HG02678 (cell line): ENCODE data around the gene FOXA2.
A peak's percentile ranks its signal among the peaks of the same experiment; 100 is the strongest.

Experiments
- ATAC-seq: cut with Tn5 transposase; IDR thresholded peaks from one replicate; pipeline ENCODE4 v1.9.1; 2021; ENCODE audit warnings: mild to moderate bottlenecking, moderate library complexity; ENCODE audit not compliant: unreplicated experiment

FOXA2 gene

DNA sequence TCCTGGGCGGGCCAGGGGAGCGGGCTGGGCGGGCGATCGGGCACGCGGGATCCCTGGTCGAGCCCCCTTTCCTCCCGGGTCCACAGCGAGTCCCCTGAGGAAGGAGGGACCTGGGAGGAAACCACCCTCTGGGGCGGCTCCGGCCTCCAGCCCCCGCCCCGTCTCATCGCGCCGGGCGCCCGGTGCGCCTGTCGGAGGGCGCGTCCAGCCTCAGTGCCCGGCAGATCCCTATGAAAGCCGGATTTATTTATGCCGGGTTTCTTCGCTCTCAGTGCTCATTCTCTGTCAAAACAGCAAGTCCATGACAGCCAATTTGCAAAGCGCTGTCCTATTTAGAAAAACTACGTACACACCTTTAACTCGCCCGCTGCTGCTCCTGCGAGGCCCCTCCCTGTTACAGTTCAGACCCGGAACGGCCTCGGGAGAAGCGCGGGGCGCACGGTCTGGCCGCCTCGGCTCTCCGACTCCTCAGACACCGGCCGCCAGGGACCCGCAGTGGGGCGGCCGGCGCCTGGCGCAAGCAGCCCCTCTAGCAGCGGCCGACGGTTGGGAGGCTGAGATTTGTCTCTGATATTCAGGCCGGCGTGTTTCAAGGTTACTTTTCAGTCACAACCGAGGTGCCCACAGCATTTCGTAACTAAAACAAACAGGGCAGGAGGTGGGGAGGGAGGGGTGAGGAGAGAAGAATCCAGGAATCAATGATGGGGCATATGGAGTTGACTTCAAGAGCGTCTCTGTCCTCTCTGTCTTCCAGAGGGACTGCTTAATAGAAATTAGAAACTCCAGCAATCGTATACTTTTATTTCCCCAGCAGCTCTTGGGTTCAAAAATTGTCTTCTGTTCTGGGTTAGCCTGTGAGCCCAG is 782 bp upstream of the FOXA2 start:
- ATAC-seq: no peak

DNA sequence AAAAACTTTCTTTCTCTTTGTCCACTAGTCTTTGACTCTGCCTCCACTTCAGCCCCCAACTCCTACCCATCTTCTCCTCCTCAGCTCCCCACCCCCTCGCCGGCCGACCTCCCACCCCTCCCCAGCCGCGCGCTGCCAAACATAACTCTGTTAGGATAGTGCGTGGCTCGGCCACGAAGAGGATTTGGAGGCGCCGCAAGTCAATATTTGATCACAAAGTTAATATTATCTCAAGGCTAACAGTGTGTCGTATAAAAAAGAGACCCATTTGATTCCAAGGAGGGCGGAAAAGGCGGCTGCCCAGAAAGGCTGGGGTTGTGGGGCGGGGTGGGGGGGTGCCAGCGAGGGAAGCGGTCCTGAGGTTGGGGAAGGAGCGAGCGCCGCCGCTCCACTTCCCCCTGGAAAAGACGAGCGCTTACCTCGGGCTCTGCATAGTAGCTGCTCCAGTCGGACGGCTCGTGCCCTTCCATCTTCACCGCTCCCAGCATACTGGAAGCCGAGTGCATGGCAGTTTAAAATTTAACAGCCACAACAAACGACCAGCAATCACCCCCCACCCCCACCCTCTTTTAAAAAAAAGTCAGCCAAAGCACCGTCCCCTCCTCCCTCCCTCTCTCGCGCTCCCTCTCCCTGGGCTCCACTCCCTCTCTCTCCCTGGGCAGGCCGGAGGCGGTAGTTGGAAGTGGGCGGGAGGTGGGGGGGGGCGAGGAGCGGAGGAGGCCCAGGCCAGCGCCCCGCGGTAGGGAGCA is 425 bp downstream of the FOXA2 start:
- ATAC-seq: no peak

DNA sequence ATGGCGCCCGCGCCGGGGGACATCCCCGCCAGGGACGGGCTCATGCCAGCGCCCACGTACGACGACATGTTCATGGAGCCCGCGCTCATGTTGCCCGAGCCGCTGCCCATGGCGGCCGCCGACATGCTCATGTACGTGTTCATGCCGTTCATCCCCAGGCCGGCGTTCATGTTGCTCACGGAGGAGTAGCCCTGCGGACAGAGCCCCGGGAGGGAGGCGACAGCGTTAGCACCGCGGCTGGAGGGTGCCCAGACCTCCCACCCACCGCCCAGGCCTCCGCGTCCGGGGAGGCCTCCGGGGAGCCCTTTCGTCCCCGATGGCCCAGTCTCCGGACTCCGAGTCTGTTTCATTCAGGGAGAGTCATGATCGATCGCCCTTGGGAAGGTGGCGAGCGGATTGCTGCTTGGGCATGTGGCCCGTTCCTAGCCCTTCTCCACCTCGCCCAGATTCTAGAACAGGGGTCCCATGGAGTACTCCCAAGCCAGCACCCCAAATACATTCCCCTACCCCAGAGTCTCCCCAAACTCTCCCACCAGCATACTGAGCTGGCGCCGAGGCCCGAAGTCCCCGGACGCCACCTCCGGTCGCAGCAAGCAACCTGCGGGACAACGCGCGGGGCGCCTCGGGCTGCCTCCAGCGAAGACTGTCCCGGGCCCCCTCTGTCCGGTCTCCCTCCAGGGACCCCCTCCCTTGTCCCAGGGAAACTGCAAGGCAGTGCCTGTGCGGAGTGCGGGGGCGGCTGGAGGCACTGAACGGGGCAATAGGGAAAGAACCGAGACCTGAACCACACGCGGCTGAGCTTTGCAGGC is 1.2 kb downstream of the FOXA2 start:
- no peak for ATAC-seq

DNA sequence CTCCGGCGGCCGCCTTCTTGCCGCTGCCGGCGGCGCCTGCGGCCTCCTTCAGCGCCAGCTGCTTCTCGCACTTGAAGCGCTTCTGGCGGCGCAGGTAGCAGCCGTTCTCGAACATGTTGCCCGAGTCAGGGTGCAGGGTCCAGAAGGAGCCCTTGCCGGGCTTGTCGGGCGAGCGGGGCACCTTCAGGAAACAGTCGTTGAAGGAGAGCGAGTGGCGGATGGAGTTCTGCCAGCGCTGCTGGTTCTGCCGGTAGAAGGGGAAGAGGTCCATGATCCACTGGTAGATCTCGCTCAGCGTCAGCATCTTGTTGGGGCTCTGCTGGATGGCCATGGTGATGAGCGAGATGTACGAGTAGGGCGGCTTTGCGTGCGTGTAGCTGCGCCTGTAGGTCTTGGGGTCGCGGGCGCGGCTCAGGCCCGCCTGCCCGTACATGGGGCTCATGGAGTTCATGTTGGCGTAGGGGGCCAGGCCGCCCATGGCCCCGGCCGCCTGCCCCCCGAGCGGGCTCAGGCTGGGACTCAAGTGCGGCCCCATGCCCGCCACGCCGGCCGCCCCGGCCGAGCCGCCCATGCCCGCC is 1.9 kb downstream of the FOXA2 start:
- no peak for ATAC-seq

DNA sequence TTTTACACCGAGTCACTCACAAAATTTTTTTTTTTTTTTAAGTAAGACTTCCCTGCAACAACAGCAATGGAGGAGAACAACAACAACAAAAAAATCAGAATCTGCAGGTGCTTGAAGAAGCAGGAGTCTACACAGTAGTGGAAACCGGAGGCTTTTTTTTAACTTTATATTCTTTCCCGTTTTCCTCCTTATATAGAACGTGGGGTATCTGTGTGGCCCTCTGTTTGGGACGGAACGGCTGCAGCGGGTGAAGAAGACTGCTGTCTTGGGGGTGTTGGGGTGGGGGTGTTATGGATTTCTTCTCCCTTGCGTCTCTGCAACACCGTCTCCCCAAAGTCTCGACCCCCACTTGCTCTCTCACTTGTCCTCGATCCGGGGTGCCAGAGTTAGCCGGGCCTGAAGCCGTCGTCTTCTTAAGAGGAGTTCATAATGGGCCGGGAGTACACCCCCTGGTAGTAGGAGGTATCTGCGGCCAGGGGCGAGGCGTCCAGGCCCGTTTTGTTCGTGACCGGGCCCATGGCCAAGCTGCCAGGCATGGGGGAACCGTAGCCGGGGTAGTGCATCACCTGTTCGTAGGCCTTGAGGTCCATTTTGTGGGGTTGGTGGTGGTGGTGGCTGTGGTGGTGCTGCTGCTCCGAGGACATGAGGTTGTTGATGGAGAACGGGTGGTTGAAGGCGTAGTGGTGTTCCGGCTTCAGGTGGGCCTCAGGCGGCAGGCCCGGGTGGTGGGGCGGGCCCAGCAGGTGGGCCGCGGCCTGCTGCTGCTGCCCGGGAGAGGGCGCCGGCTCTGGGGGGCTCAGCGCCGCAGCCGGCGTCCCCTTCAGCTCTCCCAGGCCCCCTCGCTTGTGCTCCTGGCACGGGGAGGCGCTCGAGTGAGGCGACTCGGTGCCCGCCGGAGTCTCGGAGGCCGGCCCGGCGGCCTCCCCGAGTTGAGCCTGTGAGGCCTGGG is 2.7 kb downstream of the FOXA2 start:
- no peak for ATAC-seq

DNA sequence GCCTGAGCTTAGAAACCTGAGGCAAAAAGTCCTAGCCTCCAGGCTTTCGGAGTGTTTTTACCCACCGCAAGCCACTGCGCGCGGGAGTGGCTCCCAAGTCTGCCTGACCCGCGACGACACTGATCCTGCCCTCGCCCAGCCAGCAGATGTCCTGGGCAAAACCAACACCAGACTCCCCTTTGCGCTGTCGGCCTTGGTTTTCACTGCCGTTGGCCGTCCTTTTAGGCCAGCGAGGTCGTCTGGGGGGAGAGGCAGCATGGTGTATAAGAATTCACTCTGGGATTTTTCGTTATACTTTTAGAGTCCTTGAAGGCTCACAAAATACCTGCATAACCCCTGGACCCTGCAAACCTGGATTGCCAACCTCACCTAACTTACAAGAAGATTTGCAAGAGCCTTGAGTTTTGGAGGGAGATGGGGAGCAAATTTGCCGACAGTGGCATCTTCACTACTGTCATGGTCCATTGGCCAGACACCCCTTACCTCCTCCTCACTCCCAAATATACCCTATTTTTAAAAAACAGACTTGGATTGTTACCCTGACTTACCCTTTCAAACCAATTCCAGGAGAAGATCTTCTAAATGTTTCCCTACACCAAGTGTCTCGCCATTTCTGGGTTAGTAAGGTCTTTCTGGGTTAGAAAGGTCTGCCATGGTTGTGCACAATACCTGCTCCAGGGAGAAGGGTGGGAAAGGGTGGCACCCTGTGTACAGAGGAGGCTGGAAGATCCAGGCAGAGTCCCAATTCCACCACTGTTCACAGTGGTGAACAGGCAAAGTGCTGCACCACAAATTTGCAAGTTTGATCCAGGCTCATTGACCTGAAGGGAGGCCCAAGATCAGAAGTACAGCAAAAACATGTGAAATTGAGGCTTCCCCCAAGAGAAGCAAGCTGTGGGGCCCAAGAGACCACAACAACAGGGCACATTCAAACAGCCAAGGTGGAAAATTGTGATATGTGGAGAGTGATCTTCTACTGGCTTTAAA is 4.4 kb downstream of the FOXA2 start:
- ATAC-seq: no peak

DNA sequence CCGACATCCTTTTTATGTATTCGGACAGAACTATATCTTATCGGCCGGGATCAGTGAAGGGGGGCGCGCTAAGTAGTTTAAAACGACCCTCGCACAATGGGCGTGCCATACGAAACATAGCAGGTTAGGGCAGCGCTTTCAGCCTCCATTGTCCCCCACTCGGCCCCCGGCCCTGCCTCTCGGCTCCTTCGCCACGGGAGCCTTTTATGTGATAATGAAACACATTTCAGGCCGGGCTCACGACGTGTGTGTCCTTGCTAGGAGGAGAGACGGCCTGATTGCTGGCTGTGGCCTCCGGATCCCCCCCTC is 5.3 kb downstream of the FOXA2 start:
- no peak for ATAC-seq

DNA sequence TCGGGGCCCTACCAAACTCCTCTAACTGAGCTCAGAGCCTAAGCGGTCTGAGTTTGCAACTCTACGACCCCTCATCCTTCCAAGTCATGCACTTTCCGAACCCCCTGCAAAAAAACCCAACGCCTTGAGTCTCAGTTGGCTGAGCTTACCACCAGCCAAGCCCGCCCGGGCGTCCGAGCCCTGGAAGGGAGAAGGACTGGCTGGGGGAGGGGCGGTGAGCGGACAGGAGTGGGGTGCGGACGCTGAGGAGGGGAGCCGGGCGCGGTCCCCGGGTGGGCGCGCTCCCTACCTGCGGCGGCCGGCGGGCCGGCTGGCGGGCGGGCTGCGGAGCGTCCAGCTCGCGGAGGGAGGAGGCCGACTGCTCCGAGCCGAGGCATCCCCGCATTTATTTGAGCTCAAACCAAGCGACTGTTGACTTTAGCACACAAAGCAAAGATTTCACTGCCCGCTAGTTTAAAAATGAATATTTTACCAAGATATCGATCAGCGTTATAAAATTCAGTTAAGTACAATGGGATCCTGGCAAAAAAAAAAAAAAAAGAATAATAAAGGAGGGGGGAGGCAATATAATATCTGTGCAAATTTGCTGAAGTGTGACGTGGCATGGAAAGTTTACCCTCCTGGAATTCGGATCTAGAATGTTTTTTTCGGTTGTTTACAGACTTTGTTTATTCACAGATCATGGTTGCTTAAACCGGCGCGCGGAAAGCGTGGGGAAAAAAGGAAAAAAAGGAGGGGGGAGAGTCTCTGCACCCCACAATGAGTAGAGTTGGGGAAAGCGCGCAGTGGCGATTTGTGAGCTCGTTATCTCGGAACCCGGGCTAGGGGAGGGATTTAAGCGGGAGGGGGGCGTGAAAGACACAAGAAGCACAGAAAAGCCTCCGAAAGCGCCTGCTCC is 5.9 kb downstream of the FOXA2 start:
- ATAC-seq: no peak

DNA sequence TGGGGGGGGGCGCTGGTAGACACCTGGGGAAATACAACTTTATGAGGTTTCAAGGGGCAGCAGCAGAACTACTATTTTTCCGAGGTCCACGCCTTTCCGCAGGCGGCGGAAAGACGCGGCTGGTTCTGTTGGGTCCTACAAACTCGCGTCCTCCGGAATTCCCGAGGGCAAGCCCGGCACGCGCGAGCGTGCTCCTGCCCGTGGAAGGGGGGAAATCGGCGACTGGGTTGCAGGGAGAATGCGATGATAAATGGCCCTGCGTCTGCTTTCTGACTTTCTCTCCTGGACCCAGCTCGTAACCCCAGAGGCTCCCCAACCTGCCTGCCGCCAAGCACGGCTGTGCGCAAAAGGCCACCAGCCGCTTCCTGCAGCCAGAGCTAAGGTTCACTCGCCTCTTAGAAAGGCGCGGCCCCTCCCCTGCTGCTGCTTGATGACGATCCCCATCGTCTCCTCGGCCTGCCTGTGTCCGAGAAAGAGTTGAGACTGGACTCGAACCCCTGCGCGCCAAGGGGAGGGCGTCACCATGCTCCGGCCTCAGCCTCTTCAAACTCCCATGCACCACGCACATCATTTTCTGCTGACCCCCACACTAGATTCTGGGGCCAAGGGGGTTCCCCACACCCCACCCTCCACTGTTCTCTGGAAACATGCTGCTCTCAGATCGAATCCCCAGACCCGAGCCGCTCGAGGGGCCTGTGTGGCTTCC is 6.7 kb downstream of the FOXA2 start:
- ATAC-seq: no peak

DNA sequence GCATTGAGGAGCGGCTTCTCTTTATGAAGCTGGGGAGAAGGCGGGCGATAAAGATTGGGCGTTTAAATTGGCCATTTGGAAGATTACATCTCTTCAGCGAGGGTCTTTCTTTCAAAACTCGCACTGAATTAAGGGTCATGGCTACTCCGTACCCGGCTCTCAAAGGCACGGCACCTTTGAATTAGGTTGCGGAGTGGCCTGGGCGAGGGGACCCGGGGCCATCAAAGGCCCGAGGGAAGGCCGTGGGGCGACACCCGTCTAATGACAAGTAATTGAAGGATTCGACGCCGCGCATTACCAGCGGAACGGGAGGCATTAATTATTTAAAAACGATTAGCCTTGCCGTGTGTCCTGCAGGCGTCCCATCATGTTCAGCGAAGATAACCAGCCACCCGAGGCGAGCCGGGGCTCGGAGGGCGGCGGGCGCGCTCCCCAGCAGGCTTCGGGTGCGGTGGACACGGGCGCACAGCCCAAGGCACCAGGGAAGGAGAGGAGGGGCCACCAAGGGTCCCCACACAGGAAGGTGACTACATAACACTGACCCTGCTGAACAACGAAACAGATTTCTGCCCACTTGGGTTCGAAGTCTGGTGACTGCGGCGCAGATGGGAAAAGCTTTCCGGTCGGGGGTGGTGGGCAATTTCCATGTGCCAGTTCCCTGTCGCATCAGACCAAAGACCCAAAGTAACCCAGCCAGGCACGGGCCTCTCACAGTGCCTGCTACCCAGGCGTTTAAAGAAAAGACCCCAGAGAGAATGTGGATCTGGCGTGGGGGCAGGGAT is 7.4 kb downstream of the FOXA2 start:
- no peak for ATAC-seq

DNA sequence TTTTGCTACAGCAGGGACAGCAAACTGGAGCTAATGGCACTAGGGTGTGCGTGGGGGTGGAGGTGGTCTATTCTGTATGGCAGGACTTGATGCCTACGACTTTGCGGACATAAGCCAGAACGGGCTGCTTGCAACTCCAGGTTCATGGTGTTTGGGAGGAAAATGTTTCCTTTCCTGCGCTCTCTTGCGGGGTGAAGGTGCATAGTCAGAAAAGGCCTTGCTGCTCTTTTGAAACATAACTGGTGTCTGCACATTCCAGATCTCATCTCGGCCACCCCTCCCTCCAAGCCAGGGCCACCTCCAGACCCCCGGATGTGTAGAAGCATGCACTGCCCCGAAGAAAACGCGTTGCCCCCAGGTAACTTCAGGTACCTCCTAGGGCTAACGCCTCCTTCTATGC is 8.1 kb downstream of the FOXA2 start:
- ATAC-seq: no peak

DNA sequence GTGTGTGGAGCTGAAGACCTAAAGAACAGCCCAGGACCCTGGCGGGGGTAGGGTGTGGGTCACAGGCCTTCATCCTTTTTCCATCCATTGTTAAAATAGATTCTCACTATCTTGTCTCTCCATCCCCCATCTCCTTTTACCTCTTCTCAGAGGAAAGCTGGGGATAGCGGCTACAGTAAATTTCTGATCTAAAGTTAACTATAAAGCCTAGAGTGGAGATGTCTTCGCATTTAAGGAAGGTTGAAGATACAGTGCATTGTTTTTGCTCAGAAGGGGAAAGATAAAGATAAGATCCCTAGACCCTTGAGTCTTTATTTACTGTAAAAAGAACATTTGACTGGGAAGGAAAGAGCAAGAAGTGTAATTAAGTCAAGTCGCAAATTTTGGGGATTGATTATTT is 8.6 kb downstream of the FOXA2 start:
- no peak for ATAC-seq

DNA sequence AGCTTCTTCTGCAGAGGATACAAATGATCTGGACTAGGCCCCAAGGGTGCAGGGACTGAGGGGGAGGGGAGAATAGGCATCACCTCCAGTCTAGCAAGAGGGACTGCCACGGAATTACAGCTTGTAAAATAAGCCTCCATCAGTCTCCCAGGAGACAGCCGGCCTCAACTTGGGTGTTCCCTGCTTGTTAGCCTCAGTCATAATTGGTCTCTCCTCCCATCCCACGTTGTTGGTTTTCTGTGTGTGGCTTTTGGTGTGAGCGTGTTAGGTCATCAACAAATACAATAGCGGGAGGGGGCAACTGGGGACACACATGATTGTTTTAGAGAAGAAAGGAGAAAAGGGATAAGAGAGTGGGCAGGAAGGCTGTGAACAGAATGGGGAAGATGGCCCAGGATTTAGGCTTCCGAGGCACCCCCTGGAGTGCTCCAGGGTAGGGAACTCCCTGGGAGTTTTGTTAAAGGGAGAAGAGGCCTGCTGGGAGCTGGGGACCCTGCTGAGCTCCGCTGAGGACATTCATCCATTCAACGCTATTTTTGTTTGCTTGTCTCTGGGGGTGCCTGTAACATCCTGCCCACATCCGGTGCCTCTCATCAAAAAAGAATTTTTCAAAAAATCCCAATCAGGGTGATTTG is 9.2 kb downstream of the FOXA2 start:
- ATAC-seq: peak; percentile 51

DNA sequence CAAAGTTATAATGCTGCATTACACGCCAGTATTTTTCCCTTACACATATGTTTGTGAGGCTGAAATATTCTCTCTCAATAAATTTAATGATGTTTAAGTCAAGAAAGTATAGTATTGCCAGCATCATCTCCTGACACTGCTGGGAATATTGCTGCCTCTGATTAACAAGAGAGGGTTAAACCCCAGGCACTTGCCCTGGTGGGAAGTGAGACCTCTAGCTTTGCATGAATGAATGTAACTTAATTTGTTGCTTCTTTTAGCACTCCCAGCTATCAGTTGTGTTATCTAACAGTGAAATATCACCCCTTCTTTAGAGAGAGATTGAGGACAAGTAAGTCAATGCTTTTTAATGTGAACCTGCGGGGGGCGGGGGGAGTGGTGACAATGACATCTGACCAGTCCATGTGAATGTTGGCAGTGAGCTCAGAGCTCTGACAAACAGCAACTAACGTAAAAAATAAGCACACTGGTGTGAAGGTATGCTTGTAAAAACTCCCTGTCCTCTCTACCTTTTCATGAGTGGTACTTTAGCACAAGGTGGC is 9.8 kb downstream of the FOXA2 start:
- no peak for ATAC-seq

DNA sequence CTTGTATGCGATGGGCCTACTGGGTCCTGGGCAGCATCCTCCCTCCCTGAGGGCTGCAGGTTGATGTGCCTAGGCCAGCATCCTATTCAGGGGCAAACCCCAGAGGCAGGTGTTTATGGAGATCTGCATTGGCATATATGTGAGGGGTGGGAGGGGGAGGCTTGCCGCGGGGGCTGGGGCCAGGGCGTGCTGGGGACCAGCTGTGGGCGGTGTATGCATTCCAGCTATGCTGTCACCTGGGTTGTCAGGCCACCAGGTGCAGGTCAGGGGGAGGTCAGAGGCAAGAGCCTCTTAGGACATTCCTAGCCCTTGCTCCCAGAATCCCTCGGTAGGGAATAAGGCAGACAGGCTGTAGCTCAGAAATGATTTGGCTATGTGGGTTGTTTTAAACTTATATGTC is 11.9 kb downstream of the FOXA2 start:
- ATAC-seq: no peak

DNA sequence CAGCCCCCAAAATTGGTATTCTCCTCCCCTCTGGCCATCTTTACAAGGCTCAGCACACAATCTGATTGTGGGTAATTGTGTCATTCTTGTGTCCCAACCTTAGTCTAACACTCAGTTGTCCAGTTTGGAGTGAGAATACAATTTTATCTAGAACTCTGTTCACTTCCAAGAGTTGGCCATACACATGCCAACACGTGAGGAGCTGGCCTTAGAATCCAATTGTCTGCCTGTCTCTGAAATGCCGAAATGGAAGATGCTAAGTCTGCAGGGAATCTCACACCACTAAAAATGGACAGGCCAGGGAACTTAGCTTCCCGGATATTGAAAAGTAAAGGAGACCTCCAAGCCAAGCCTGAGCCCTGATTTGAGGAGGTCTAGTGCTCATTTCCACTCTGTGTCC is 12.3 kb downstream of the FOXA2 start:
- no peak for ATAC-seq
